ENCODE data around the gene ZXDA.
"Not testable (repeated sequence)": the region's sequence is repeated elsewhere in the genome, so short reads cannot be mapped to it uniquely, and the experiment has no call there.

ZXDA gene

DNA sequence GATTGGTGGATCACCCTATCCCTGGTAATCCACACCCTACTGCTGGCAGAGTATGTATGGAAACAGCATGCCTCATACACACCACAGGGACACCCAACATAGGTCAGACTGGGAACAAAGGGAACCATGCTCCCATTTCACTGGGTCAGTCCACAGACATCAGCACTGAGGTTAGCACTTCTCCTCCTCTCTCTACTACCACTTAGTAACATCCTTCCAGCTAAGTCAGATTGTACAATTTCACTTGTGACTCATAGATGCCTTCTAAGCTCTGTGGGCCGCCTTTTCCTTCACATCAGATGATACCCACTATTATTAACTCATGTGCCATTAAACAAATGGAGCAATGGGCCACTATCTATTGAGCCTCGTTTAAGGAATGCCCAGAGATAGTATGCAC, 15.5 kb upstream of the ZXDA start:
- DNase-seq = no peak
- no peak overlapping the region for H3K27ac ChIP-seq (ENCODE audit: low read length)
- no peak for ATAC-seq (ENCODE audit: insufficient read depth, low read depth)
- H3K9ac ChIP-seq (ENCODE audit: low read depth, low read length) = no peak overlapping the region
- H3K27me3 ChIP-seq (ENCODE audit: insufficient read depth, low read length, poor library complexity) = no peaks in the 10 kb centered on the region
- no peak overlapping the region for H3K4me3 ChIP-seq (ENCODE audit: low read depth in 1 of 2, low read length in 2 of 2)
- H3K36me3 ChIP-seq (ENCODE audit: insufficient read depth, low read length) = no peaks in the 10 kb centered on the region
- H3K9me3 ChIP-seq (ENCODE audit: insufficient read depth, low read length, severe bottlenecking) = no peaks in the 10 kb centered on the region
- no peaks in the 10 kb centered on the region for H3K4me1 ChIP-seq (ENCODE audit: insufficient read depth, low read length)
- no peaks in the 10 kb centered on the region for H3K79me2 ChIP-seq (ENCODE audit: insufficient read depth, low read length)
- no peak for TF ChIP-seq EZH2 (IDR thresholded peaks at IDR 0.05; ENCODE audit: borderline replicate concordance, low read depth, low read length, severe bottlenecking)
- TF ChIP-seq, protein P1, sequence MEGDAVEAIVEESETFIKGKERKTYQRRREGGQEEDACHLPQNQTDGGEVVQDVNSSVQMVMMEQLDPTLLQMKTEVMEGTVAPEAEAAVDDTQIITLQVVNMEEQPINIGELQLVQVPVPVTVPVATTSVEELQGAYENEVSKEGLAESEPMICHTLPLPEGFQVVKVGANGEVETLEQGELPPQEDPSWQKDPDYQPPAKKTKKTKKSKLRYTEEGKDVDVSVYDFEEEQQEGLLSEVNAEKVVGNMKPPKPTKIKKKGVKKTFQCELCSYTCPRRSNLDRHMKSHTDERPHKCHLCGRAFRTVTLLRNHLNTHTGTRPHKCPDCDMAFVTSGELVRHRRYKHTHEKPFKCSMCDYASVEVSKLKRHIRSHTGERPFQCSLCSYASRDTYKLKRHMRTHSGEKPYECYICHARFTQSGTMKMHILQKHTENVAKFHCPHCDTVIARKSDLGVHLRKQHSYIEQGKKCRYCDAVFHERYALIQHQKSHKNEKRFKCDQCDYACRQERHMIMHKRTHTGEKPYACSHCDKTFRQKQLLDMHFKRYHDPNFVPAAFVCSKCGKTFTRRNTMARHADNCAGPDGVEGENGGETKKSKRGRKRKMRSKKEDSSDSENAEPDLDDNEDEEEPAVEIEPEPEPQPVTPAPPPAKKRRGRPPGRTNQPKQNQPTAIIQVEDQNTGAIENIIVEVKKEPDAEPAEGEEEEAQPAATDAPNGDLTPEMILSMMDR (IDR thresholded peaks at IDR 0.05; ENCODE audit: borderline replicate concordance, extremely low read depth, low read length, poor library complexity, severe bottlenecking) = no peak
- H2AFZ ChIP-seq (ENCODE audit: low read depth, low read length) = no peak overlapping the region
- H3K4me2 ChIP-seq (ENCODE audit: insufficient read depth, low read length) = no peak overlapping the region
- no peaks in the 10 kb centered on the region for H4K20me1 ChIP-seq (ENCODE audit: insufficient read depth, low read length)

DNA sequence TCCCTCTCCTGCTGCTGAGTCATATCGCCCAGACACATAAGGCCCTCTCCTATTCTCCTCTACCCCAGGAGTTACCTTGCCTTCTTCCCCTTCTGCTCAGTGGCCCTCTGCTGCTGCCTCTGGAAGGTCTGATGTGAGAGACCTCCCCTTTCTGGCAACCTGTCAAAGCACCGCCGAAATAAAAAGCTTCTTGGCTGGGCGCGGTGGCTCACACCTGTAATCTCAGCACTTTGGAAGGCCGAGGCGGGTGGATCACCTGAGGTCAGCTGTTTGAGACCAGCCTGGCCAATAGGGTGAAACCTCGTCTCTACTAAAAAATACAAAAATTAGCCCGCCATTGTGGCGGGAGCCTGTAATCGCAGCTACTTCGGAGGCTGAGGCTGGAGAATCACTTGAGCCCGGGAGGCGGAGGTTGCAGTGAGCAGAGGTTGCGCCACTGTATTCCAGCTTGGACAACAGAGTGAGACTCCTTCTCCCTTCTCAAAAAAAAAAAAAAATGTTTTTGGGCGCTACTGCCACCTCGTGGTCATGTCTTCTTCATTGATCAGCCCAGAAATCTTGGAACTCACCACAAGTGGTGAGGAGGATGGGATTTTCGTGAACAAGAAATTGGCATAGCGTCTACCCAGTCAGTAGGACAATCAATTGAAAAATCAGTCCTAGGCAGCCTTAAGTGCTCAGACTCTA, 8.6 kb upstream of the ZXDA start:
- no peak overlapping the region for H3K4me2 ChIP-seq (ENCODE audit: insufficient read depth, low read length)
- H3K9ac ChIP-seq (ENCODE audit: low read depth, low read length) = no peak overlapping the region
- no peaks in the 10 kb centered on the region for H3K27me3 ChIP-seq (ENCODE audit: insufficient read depth, low read length, poor library complexity)
- TF ChIP-seq EZH2 (IDR thresholded peaks at IDR 0.05; ENCODE audit: borderline replicate concordance, low read depth, low read length, severe bottlenecking) = no peak
- TF ChIP-seq, protein P1 (IDR thresholded peaks at IDR 0.05; ENCODE audit: borderline replicate concordance, extremely low read depth, low read length, poor library complexity, severe bottlenecking) = peak; percentile 60
- H3K36me3 ChIP-seq (ENCODE audit: insufficient read depth, low read length) = no peaks in the 10 kb centered on the region
- DNase-seq (peak; percentile 19), ATAC-seq (ENCODE audit: insufficient read depth, low read depth) (peak; percentile 31; the same call in 1 of the 3 replicates)
- H3K79me2 ChIP-seq (ENCODE audit: insufficient read depth, low read length) = no peaks in the 10 kb centered on the region
- no peaks in the 10 kb centered on the region for H3K4me1 ChIP-seq (ENCODE audit: insufficient read depth, low read length)
- no peaks in the 10 kb centered on the region for H3K9me3 ChIP-seq (ENCODE audit: insufficient read depth, low read length, severe bottlenecking)
- H3K4me3 ChIP-seq (ENCODE audit: low read depth in 1 of 2, low read length in 2 of 2) = no peak overlapping the region
- H4K20me1 ChIP-seq (ENCODE audit: insufficient read depth, low read length) = no peaks in the 10 kb centered on the region
- H3K27ac ChIP-seq (ENCODE audit: low read length) = no peak overlapping the region
- H2AFZ ChIP-seq (ENCODE audit: low read depth, low read length) = no peak overlapping the region

DNA sequence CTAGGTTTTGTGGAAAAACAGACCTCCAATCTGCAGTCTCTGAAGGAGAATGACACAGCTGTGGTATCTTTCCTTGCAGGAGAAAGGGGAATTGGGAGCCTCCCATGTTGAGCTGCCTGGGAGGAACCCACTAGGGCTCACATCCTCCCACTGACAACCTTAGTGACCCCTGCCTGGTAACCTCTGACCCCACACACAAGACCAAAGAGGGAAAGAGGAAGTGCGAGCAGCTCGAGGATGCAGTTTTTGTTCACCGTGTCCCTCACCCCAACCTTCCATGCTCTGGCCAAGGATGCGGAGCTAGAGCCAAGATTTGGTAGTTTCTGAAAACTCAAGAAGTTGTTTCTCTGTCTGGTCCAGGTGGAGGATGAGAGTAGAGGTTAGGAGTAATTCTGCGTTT, 5.4 kb upstream of the ZXDA start:
- Histone ChIP-seq H3K9ac (ENCODE audit: low read depth, low read length) (no peak overlapping the region), H3K9me3 (ENCODE audit: insufficient read depth, low read length, severe bottlenecking) (no peaks in the 10 kb centered on the region), H3K27ac (ENCODE audit: low read length) (no peak overlapping the region), H3K4me2 (ENCODE audit: insufficient read depth, low read length) (no peak overlapping the region), H3K36me3 (ENCODE audit: insufficient read depth, low read length) (no peaks in the 10 kb centered on the region), H2AFZ (ENCODE audit: low read depth, low read length) (no peak overlapping the region), H3K4me3 (ENCODE audit: low read depth in 1 of 2, low read length in 2 of 2) (no peak overlapping the region), H3K4me1 (ENCODE audit: insufficient read depth, low read length) (peaks cover 6% of the 10 kb centered on the region), H3K27me3 (ENCODE audit: insufficient read depth, low read length, poor library complexity) (no peaks in the 10 kb centered on the region), H3K79me2 (ENCODE audit: insufficient read depth, low read length) (no peaks in the 10 kb centered on the region), H4K20me1 (ENCODE audit: insufficient read depth, low read length) (no peaks in the 10 kb centered on the region)
- TF ChIP-seq EZH2 (IDR thresholded peaks at IDR 0.05; ENCODE audit: borderline replicate concordance, low read depth, low read length, severe bottlenecking) = no peak
- TF ChIP-seq, protein P1 (IDR thresholded peaks at IDR 0.05; ENCODE audit: borderline replicate concordance, extremely low read depth, low read length, poor library complexity, severe bottlenecking) = no peak
- ATAC-seq (ENCODE audit: insufficient read depth, low read depth) (no peak), DNase-seq (no peak)

DNA sequence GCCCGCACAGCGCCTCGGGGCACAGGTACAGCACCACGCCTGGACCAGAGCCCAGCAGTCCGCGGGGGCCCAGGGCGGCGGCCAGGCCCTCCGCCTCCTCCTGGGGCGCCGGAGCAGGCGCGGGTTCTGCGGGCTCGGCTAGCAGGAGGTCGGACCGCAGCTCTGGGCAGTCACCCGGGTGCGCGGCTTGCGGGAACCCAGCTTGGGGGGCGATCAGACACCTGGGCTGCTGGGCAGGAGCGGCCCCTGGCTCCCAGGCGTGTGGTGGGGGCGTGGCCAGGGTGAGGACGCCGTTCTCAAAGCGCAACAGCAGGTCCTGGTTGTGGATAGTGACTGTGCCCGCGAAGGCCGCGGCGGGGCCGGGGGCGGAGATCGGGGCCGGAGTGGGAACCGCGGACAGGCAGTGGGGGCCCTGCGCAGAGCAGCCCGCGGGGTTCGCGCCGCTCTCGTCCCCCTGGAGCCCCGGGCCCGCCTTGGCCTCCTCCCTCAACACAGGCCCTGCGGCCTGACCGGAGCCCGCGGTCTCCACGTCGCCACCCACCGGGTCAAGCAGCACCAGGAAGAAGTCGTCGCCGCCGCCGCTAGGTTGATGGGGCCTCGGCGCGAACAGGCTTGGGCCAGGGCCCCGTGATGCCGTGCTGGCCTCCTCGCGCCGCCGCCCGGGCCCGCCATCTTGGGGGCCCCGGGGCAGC, 517 bp downstream of the ZXDA start:
- not testable (repeated sequence) for H4K20me1 ChIP-seq (ENCODE audit: insufficient read depth, low read length); H3K9me3 ChIP-seq (ENCODE audit: insufficient read depth, low read length, severe bottlenecking); H3K27me3 ChIP-seq (ENCODE audit: insufficient read depth, low read length, poor library complexity)
- Histone ChIP-seq H3K9ac (ENCODE audit: low read depth, low read length) (peak overlapping the region; percentile 54), H3K27ac (ENCODE audit: low read length) (peak overlapping the region; percentile 47; the same call in 1 of the 2 replicates), H3K36me3 (ENCODE audit: insufficient read depth, low read length) (peaks cover 12% of the 10 kb centered on the region; the same call in 1 of the 2 replicates), H3K79me2 (ENCODE audit: insufficient read depth, low read length) (peaks cover 21% of the 10 kb centered on the region; the same call in 1 of the 2 replicates), H3K4me2 (ENCODE audit: insufficient read depth, low read length) (peak overlapping the region; percentile 61), H3K4me1 (ENCODE audit: insufficient read depth, low read length) (peaks cover 40% of the 10 kb centered on the region), H3K4me3 (ENCODE audit: low read depth in 1 of 2, low read length in 2 of 2) (peak overlapping the region in 1 of 2 experiments; percentile 58; a peak in 3 of 4 replicates), H2AFZ (ENCODE audit: low read depth, low read length) (peak overlapping the region; percentile 49)
- DNase-seq (peak; percentile 43), ATAC-seq (ENCODE audit: insufficient read depth, low read depth) (peak; percentile 85)

DNA sequence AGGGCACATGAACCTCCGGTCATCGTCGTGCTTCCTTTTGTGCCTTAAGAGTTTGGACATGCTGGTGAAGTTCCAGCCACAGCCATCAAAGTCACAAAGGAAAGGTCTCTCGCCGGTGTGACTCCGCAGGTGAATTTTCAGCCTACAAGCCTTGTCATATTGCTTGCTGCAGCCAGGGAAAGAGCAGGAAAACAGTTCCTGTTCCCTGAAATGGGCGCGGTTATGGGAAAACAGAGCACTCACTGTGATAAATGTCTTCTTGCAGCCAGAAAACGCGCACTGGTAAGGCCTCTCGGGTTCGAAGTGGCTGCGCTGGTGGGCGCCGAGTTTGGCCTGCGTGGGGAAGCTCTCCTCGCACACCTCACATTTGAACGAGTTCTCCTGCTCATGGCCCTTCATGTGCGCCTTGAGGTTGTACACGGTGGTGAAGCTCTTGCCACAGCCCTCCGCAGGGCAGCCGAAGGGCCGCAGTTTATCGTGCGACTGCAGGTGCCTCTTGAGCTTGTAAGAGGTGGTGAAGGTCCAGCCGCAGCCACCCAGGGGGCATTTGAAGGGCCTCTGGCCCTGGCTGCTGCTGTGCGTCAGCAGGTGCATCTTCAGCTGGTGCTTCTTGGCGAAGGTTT, 1.2 kb downstream of the ZXDA start:
- ATAC-seq (ENCODE audit: insufficient read depth, low read depth) (peak; percentile 3; the same call in 1 of the 3 replicates), DNase-seq (peak; percentile 8)
- Histone ChIP-seq H3K4me3 (ENCODE audit: low read depth in 1 of 2, low read length in 2 of 2) (peak overlapping the region in 1 of 2 experiments; percentile 58; a peak in 3 of 4 replicates), H3K4me2 (ENCODE audit: insufficient read depth, low read length) (peak overlapping the region; percentile 61), H3K4me1 (ENCODE audit: insufficient read depth, low read length) (peaks cover 40% of the 10 kb centered on the region), H3K9ac (ENCODE audit: low read depth, low read length) (peak overlapping the region; percentile 54), H2AFZ (ENCODE audit: low read depth, low read length) (peak overlapping the region; percentile 47; the same call in 1 of the 2 replicates), H3K27ac (ENCODE audit: low read length) (peak overlapping the region; percentile 47; the same call in 1 of the 2 replicates), H3K79me2 (ENCODE audit: insufficient read depth, low read length) (peaks cover 21% of the 10 kb centered on the region; the same call in 1 of the 2 replicates), H3K36me3 (ENCODE audit: insufficient read depth, low read length) (peaks cover 15% of the 10 kb centered on the region; the same call in 1 of the 2 replicates)
- H3K9me3 ChIP-seq (ENCODE audit: insufficient read depth, low read length, severe bottlenecking); H4K20me1 ChIP-seq (ENCODE audit: insufficient read depth, low read length); H3K27me3 ChIP-seq (ENCODE audit: insufficient read depth, low read length, poor library complexity): not testable (repeated sequence)
